ENCODE measurements around the gene APMAP. TPM values are rescaled to one million over a fixed set of nuclear protein-coding genes. Genes with fewer than 3 reads are reported as not detected.

The APMAP gene
- total and polyA plus RNA-seq, 2 experiments from 2014 or later = 50.4 to 90.2 TPM

DNA sequence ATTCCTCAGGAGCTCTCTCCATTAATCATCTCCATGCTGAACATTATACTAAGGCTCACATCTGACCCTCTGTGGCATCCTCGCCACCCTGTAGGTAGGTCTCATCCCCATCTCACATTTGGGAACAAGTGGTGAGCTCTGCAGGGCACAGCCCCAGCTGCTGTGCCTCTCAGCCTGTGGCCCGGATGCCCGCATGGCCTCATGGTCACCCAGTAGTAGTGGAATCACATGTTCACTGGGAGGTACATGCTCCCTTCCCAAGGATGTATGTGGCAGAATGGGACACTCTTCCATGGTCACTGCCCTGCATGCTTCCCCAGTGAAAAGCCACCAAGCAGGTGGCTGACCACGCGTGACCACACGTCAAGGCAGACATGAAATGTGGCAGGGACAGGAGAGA is 26.3 kb upstream of the APMAP start:
- H3K27me3 ChIP-seq = no peaks in the 10 kb centered on the region
- no peak overlapping the region for H3K4me3 ChIP-seq
- no peaks in the 10 kb centered on the region for H3K9me3 ChIP-seq (ENCODE audit: low read depth)
- H3K36me3 ChIP-seq = no peaks in the 10 kb centered on the region
- no peak for DNase-seq (ENCODE audit: low read depth in 1 of 2, low spot score in 1 of 2)
- no peak for TF ChIP-seq CTCF (IDR thresholded peaks at IDR 0.05; ENCODE audit: low read depth, low read length)
- no peak overlapping the region for H3K27ac ChIP-seq
- H3K4me1 ChIP-seq (ENCODE audit: low read depth) = no peaks in the 10 kb centered on the region

DNA sequence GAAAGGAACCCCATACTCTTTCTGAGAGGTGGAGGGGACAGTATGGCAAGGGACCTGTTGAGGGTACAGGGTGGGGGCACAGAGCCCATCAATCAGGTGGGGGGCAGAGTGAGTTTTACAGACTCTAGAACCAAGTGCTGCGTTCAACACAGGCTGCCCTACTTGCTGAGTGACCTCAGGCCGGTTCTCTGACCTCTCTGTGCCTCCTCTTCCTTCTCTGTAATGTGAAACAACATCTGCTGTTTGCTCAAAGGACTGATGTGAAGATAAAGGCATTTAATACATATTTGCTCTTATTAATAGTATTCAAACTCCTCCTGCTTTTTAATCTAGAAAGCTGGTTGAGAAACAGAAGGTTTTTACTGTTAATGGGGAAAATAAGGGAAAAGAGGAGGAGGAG is 25.9 kb upstream of the APMAP start:
- Histone ChIP-seq H3K4me3 (no peak overlapping the region), H3K27ac (no peak overlapping the region), H3K36me3 (no peaks in the 10 kb centered on the region), H3K4me1 (ENCODE audit: low read depth) (no peaks in the 10 kb centered on the region), H3K9me3 (ENCODE audit: low read depth) (no peaks in the 10 kb centered on the region), H3K27me3 (no peaks in the 10 kb centered on the region)
- TF ChIP-seq CTCF (IDR thresholded peaks at IDR 0.05; ENCODE audit: low read depth, low read length) = no peak
- no peak for DNase-seq (ENCODE audit: low read depth in 1 of 2, low spot score in 1 of 2)

- no peak for TF ChIP-seq CTCF (IDR thresholded peaks at IDR 0.05; ENCODE audit: low read depth, low read length)
- no peaks in the 10 kb centered on the region for H3K4me1 ChIP-seq (ENCODE audit: low read depth)
- no peaks in the 10 kb centered on the region for H3K9me3 ChIP-seq (ENCODE audit: low read depth)
- no peak for DNase-seq (ENCODE audit: low read depth in 1 of 2, low spot score in 1 of 2)
- no peak overlapping the region for H3K27ac ChIP-seq
- H3K36me3 ChIP-seq = no peaks in the 10 kb centered on the region
- no peak overlapping the region for H3K4me3 ChIP-seq
- no peaks in the 10 kb centered on the region for H3K27me3 ChIP-seq
These were observed 24.8 kb upstream of the APMAP start for GRCh38 chr20:25017257-25017803.

DNA sequence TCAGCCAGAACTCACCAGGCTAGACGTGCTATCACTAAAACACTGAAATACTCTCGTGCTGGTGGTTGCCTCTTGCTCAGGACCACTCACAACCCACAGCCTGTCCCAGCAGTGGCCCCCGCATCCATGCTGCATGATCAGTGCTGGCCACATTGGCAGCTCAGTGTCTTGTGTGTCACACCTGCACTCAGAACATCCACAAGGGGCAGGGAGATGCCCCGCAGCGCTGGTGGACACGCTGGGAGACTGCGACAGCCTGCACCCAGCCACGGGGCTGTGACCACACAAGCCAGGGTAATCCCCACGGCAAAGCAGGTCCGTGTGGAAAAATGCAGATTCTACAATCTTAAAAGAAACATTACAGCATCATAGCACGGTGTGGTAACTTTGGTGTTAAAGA is 23.9 kb upstream of the APMAP start:
- Histone ChIP-seq H3K9me3 (ENCODE audit: low read depth) (no peaks in the 10 kb centered on the region), H3K27me3 (no peaks in the 10 kb centered on the region), H3K36me3 (no peaks in the 10 kb centered on the region), H3K27ac (no peak overlapping the region), H3K4me3 (no peak overlapping the region), H3K4me1 (ENCODE audit: low read depth) (no peaks in the 10 kb centered on the region)
- DNase-seq (ENCODE audit: low read depth in 1 of 2, low spot score in 1 of 2) = no peak
- no peak for TF ChIP-seq CTCF (IDR thresholded peaks at IDR 0.05; ENCODE audit: low read depth, low read length)

DNA sequence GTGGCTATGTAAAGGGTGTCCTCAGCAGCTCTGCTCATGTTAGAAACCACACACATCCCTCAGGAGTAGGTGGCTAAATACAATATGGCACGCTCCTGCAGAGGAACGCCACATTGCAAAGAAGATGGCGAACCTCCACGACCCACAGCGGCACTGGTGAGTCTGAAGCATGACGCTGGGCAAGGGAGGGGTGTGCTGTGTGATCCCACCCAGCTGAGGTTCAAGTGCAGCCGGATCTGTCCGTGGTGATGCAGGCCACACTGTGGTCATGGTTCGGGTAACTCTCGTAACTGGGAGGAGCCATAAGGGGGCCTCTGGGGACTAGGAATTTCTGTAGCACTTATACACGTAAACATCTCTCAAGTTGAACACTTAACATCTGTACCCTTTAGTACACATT is 23.4 kb upstream of the APMAP start:
- H3K27ac ChIP-seq = no peak overlapping the region
- no peak for DNase-seq (ENCODE audit: low read depth in 1 of 2, low spot score in 1 of 2)

More for the DNA sequence above, 23.4 kb upstream of the APMAP start:
- H3K9me3 ChIP-seq (ENCODE audit: low read depth) = no peaks in the 10 kb centered on the region
- H3K4me1 ChIP-seq (ENCODE audit: low read depth) = no peaks in the 10 kb centered on the region
- no peak overlapping the region for H3K4me3 ChIP-seq
- no peaks in the 10 kb centered on the region for H3K36me3 ChIP-seq
- H3K27me3 ChIP-seq = no peaks in the 10 kb centered on the region
- TF ChIP-seq CTCF (IDR thresholded peaks at IDR 0.05; ENCODE audit: low read depth, low read length) = no peak
